ENCODE results near the gene MPPED1.

Gene MPPED1

GRCh38 chr22:43376765-43377547 lies 34.9 kb upstream of the MPPED1 start:
- H3K4me2 ChIP-seq (ENCODE audit: low read depth, low read length, poor library complexity, severe bottlenecking): no peak overlapping the region
- no peaks in the 10 kb centered on the region for H3K36me3 ChIP-seq (ENCODE audit: low read length)
- no peak overlapping the region for H3K4me3 ChIP-seq (ENCODE audit: insufficient read depth, low read length, poor library complexity, severe bottlenecking)
- no peak for TF ChIP-seq EZH2phosphoT487 (conservative IDR thresholded peaks at IDR 0.05; ENCODE audit: low read length)
- no peak for TF ChIP-seq CTCF (IDR thresholded peaks at IDR 0.05; ENCODE audit: insufficient read depth, low read length, poor library complexity, severe bottlenecking)
- no peak overlapping the region for H2AFZ ChIP-seq (ENCODE audit: low read depth, low read length, severe bottlenecking)
- no peaks in the 10 kb centered on the region for H4K20me1 ChIP-seq (ENCODE audit: low read depth, low read length)
- no peaks in the 10 kb centered on the region for H3K9me3 ChIP-seq (ENCODE audit: insufficient read depth, low read length)
- no peaks in the 10 kb centered on the region for H3F3A ChIP-seq (ENCODE audit: insufficient read depth)
- no peak overlapping the region for H3K27ac ChIP-seq (ENCODE audit: low read depth, low read length)
- H3K79me2 ChIP-seq (ENCODE audit: insufficient read depth, low read length): no peaks in the 10 kb centered on the region
- H3K9ac ChIP-seq (ENCODE audit: low read length): no peak overlapping the region
- H3K27me3 ChIP-seq (ENCODE audit: low read length): peaks cover 4% of the 10 kb centered on the region; the same call in 1 of the 2 replicates
- H3K9me2 ChIP-seq (replicated peaks; ENCODE audit: insufficient read depth, low read length): no peaks in the 10 kb centered on the region

GRCh38 chr22:43377548-43377895 lies 34.3 kb upstream of the MPPED1 start:
- no peak overlapping the region for H3K9ac ChIP-seq (ENCODE audit: low read length)
- H3K36me3 ChIP-seq (ENCODE audit: low read length): no peaks in the 10 kb centered on the region
- H2AFZ ChIP-seq (ENCODE audit: low read depth, low read length, severe bottlenecking): no peak overlapping the region
- H3K9me3 ChIP-seq (ENCODE audit: insufficient read depth, low read length): no peaks in the 10 kb centered on the region
- H3K4me2 ChIP-seq (ENCODE audit: low read depth, low read length, poor library complexity, severe bottlenecking): no peak overlapping the region
- TF ChIP-seq CTCF (IDR thresholded peaks at IDR 0.05; ENCODE audit: insufficient read depth, low read length, poor library complexity, severe bottlenecking) (no peak), EZH2phosphoT487 (conservative IDR thresholded peaks at IDR 0.05; ENCODE audit: low read length) (no peak)
- no peak overlapping the region for H3K4me3 ChIP-seq (ENCODE audit: insufficient read depth, low read length, poor library complexity, severe bottlenecking)
- H3K79me2 ChIP-seq (ENCODE audit: insufficient read depth, low read length): no peaks in the 10 kb centered on the region
- H3F3A ChIP-seq (ENCODE audit: insufficient read depth): no peaks in the 10 kb centered on the region
- H3K27ac ChIP-seq (ENCODE audit: low read depth, low read length): no peak overlapping the region
- H3K9me2 ChIP-seq (replicated peaks; ENCODE audit: insufficient read depth, low read length): no peaks in the 10 kb centered on the region
- H3K27me3 ChIP-seq (ENCODE audit: low read length): peaks cover 4% of the 10 kb centered on the region; the same call in 1 of the 2 replicates
- no peaks in the 10 kb centered on the region for H4K20me1 ChIP-seq (ENCODE audit: low read depth, low read length)

- H3K79me2 ChIP-seq (ENCODE audit: insufficient read depth, low read length): no peaks in the 10 kb centered on the region
- no peak overlapping the region for H3K9ac ChIP-seq (ENCODE audit: low read length)
- TF ChIP-seq EZH2phosphoT487 (conservative IDR thresholded peaks at IDR 0.05; ENCODE audit: low read length) (no peak), CTCF (IDR thresholded peaks at IDR 0.05; ENCODE audit: insufficient read depth, low read length, poor library complexity, severe bottlenecking) (no peak)
- no peaks in the 10 kb centered on the region for H4K20me1 ChIP-seq (ENCODE audit: low read depth, low read length)
- no peaks in the 10 kb centered on the region for H3K36me3 ChIP-seq (ENCODE audit: low read length)
- no peak overlapping the region for H3K4me3 ChIP-seq (ENCODE audit: insufficient read depth, low read length, poor library complexity, severe bottlenecking)
- no peaks in the 10 kb centered on the region for H3F3A ChIP-seq (ENCODE audit: insufficient read depth)
- H3K27me3 ChIP-seq (ENCODE audit: low read length): peaks cover 4% of the 10 kb centered on the region; the same call in 1 of the 2 replicates
- no peak overlapping the region for H3K27ac ChIP-seq (ENCODE audit: low read depth, low read length)
- no peak overlapping the region for H2AFZ ChIP-seq (ENCODE audit: low read depth, low read length, severe bottlenecking)
- no peaks in the 10 kb centered on the region for H3K9me2 ChIP-seq (replicated peaks; ENCODE audit: insufficient read depth, low read length)
- H3K4me2 ChIP-seq (ENCODE audit: low read depth, low read length, poor library complexity, severe bottlenecking): no peak overlapping the region
- no peaks in the 10 kb centered on the region for H3K9me3 ChIP-seq (ENCODE audit: insufficient read depth, low read length)
Observed at GRCh38 chr22:43377896-43378704, 33.7 kb upstream of the MPPED1 start.

Measured in SU-DHL-6 (cell line).